SK-N-MC (cell line): ENCODE data around the gene MINDY4.

Source experiments
- EZH2 ChIP-seq: fragments of 200-600 bp; sonication (generic); IDR thresholded peaks from one replicate; pipeline ENCODE4 v1.6.1; 2017; ENCODE audit warnings: antibody characterized with exemption
- POLR2AphosphoS5 ChIP-seq: IDR thresholded peaks from 2 replicates; pipeline ENCODE4 v1.6.1; 2012; ENCODE audit warnings: mild to moderate bottlenecking, low read depth, low read length, borderline replicate concordance

DNA sequence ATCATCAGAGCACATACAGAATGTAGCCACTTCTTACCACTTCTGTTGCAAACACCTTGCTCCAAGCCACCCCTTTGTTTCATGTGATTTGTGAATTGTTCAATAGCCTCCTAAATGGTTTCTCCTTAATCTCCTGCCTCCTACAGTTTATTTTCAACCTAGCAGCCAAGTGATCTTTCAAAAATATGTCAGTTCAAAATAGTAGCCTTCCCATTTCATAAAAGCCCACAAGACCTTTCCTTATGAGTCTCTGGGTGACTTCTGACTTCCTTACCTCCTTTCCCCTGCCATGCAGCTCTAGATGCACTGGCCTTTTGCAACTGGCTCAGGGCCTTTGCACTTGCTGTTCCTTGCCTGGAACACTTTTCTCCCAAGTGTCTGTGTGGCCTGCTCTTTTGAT is 4.8 kb downstream of the MINDY4 start:
- no peak for TF ChIP-seq EZH2
- no peak for TF ChIP-seq POLR2AphosphoS5
